Measurements from ENCODE around the gene PROM1.

Gene PROM1

DNA sequence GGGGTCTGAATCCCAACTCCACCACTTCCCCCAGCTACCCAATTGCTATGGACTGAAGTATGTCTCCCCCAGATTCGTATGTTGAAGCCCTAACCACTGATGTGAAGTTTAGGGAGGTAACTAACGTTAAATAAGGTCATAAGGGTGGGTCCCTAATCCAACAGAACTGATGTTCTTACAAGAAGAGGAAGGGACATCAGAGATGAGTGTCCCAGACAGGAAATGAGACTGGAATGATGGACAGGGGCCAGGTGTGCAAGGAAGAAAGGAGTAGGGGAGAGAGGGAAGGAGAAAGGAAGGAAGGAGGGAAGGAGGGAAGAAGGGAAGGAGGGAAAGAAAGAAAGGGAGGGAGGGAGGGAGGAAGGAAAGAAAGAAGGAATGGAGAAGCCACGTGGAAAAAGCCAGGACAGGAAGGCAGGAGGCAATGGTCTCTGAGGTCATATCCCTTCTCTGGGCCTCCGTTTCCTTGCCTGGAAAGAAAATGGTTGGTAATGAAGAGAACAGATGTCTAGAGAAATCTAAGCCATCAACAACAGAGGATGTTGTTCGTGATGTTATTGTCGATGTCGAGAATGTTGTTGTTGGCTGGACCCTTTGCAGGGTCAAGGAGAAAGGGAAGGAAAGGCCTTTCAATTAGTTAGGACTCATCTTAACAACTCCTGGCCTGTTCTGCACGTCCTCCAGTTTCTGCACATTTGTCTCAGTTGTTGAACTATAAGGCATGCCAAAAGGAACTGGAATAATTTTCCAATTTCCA, 61.8 kb downstream of the PROM1 start:
- no peaks in the 10 kb centered on the region for H3K27me3 Mint-ChIP-seq (ENCODE audit: low read depth)
- H3K9me3 Mint-ChIP-seq = no peaks in the 10 kb centered on the region
- H3K27ac Mint-ChIP-seq = peak overlapping the region in 2 of 3 experiments; percentile 26 to 90
- no peak overlapping the region for H3K4me3 Mint-ChIP-seq
- peaks cover 10% of the 10 kb centered on the region for H3K36me3 Mint-ChIP-seq (ENCODE audit: low read depth)
- peaks cover 35% of the 10 kb centered on the region for H3K4me1 Mint-ChIP-seq
- TF ChIP-seq, protein P1, sequence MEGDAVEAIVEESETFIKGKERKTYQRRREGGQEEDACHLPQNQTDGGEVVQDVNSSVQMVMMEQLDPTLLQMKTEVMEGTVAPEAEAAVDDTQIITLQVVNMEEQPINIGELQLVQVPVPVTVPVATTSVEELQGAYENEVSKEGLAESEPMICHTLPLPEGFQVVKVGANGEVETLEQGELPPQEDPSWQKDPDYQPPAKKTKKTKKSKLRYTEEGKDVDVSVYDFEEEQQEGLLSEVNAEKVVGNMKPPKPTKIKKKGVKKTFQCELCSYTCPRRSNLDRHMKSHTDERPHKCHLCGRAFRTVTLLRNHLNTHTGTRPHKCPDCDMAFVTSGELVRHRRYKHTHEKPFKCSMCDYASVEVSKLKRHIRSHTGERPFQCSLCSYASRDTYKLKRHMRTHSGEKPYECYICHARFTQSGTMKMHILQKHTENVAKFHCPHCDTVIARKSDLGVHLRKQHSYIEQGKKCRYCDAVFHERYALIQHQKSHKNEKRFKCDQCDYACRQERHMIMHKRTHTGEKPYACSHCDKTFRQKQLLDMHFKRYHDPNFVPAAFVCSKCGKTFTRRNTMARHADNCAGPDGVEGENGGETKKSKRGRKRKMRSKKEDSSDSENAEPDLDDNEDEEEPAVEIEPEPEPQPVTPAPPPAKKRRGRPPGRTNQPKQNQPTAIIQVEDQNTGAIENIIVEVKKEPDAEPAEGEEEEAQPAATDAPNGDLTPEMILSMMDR (IDR thresholded peaks at IDR 0.05; ENCODE audit: unreplicated experiment in 3 of 3) = no peak

DNA sequence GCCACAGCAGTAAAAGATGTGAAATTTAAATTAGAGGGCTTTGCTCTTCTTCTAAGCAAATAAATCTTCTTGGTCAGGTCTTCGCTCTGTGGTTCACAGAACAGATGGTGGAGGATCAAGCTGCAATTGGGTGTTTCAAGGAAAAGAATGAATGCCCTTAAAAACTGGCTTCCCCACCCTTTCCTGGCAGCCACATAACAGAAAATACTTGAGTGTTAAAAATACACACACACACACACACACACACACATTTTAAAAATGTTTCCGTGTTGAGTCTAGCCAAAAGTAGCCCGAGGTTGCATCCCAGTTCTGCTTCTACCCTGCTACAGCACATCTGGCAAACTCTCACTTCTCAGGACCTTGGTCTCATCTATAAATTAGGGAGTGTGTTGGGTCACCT, 64.2 kb downstream of the PROM1 start:
- no peak overlapping the region for H3K4me3 Mint-ChIP-seq
- peaks cover 40% of the 10 kb centered on the region for H3K4me1 Mint-ChIP-seq
- H3K9me3 Mint-ChIP-seq = no peaks in the 10 kb centered on the region
- peaks cover 3% of the 10 kb centered on the region for H3K27me3 Mint-ChIP-seq (ENCODE audit: low read depth)
- peak overlapping the region in 1 of 3 experiments; percentile 90 for H3K27ac Mint-ChIP-seq
- H3K36me3 Mint-ChIP-seq (ENCODE audit: low read depth) = peaks cover 12% of the 10 kb centered on the region
- TF ChIP-seq, protein P1 (IDR thresholded peaks at IDR 0.05; ENCODE audit: unreplicated experiment in 3 of 3) = no peak

DNA sequence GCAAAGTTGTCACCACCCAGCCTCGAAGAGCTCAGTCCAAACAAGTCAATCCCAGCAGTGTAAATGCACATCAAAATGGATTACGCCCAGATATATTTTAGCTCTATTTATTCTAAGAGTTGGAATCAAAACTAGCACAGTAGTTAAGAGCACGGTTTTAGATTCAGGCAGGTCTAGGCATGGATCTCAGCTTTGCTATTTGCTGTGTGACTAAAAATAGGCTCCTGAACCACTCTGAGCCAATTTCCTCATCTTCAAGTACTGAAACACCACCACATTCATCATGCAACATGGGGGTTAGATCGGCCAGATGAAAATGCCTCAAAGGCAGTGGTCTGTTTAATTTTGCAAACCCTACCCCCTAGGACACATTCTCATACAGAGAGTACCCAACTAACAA, 65.0 kb downstream of the PROM1 start:
- Mint-ChIP-seq H3K27ac (no peak overlapping the region), H3K9me3 (no peaks in the 10 kb centered on the region), H3K4me1 (peaks cover 37% of the 10 kb centered on the region), H3K4me3 (no peak overlapping the region), H3K27me3 (ENCODE audit: low read depth) (peaks cover 3% of the 10 kb centered on the region), H3K36me3 (ENCODE audit: low read depth) (peaks cover 19% of the 10 kb centered on the region)
- TF ChIP-seq, protein P1 (IDR thresholded peaks at IDR 0.05; ENCODE audit: unreplicated experiment in 3 of 3) = no peak

DNA sequence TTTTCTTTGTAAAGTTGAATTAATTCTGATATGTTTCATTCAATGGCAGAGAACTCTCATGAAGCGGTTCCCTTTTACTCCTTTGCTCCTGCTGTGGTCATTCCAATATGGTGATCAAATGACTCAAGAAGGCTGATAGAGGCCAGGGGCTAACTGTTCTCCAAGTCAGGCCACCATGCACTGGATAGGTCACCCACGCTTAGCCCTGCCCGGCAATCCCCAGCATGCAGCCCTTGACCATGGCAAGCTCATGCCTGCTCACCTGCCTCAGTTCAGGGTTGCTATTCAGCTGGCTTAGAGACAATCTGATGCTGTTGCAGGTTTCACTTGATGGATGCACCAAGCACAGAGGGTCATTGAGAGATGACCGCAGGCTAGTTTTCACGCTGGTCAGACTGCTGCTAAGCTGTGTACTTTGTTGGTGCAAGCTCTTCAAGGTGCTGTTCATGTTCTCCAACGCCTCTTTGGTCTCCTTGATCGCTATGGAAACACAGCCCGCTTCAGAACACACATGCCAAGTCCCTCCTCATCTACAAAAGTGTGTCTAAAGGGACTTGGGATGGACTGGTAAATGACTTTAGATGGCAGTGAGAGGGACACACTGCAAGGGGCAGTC, 65.7 kb downstream of the PROM1 start:
- H3K4me1 Mint-ChIP-seq = peaks cover 35% of the 10 kb centered on the region
- H3K9me3 Mint-ChIP-seq = no peaks in the 10 kb centered on the region
- TF ChIP-seq, protein P1 (IDR thresholded peaks at IDR 0.05; ENCODE audit: unreplicated experiment in 3 of 3) = no peak
- H3K36me3 Mint-ChIP-seq (ENCODE audit: low read depth) = peaks cover 17% of the 10 kb centered on the region
- no peak overlapping the region for H3K4me3 Mint-ChIP-seq
- H3K27me3 Mint-ChIP-seq (ENCODE audit: low read depth) = peaks cover 3% of the 10 kb centered on the region
- H3K27ac Mint-ChIP-seq = no peak overlapping the region

GRCh38 chr4:16016536-16016935, 67.3 kb downstream of the PROM1 start:
- Mint-ChIP-seq H3K27ac (no peak overlapping the region), H3K36me3 (ENCODE audit: low read depth) (peaks cover 19% of the 10 kb centered on the region), H3K4me3 (no peak overlapping the region), H3K4me1 (peaks cover 28% of the 10 kb centered on the region), H3K27me3 (ENCODE audit: low read depth) (peaks cover 3% of the 10 kb centered on the region), H3K9me3 (no peaks in the 10 kb centered on the region)
- TF ChIP-seq, protein P1 (IDR thresholded peaks at IDR 0.05; ENCODE audit: unreplicated experiment in 3 of 3) = no peak
